GM23338 (cell line): Measurements from ENCODE around the gene PDGFRB.

ENCODE experiments used
- CREB1 ChIP-seq: fragments of 250-450 bp; sonication (Bioruptor Pico); IDR thresholded peaks from 2 replicates; pipeline ENCODE4 v1.5.0; 2020; ENCODE audit warnings: low read depth, mild to moderate bottlenecking, moderate library complexity
- CTCF ChIP-seq, 2 experiments: fragments of 200-600 bp in 1 of 2; sonication (generic) in 1 of 2; conservative IDR thresholded peaks; 2 replicates each; pipeline versions ENCODE4 v1.5.1 to v1.6.1; 2016 to 2017; ENCODE audit warnings: antibody characterized with exemption in 2 of 2, low read depth in 2 of 2, mild to moderate bottlenecking in 2 of 2, moderate library complexity in 1 of 2
- EZH2 ChIP-seq: fragments of 200-600 bp; sonication (generic); IDR thresholded peaks from one replicate; pipeline ENCODE4 v1.8.0; 2017; ENCODE audit warnings: antibody characterized with exemption, mild to moderate bottlenecking, low read depth; ENCODE audit not compliant: unreplicated experiment
- EZH2phosphoT487 ChIP-seq: fragments of 200-600 bp; sonication (generic); IDR thresholded peaks from one replicate; pipeline ENCODE4 v1.8.1; 2018; ENCODE audit warnings: antibody characterized with exemption; ENCODE audit not compliant: unreplicated experiment
- POLR2AphosphoS5 ChIP-seq: IDR thresholded peaks from 2 replicates; pipeline ENCODE4 v1.6.1; 2016; ENCODE audit warnings: antibody characterized with exemption, low read depth
- REST ChIP-seq: IDR thresholded peaks from one replicate; pipeline ENCODE4 v1.6.1; 2018; ENCODE audit warnings: antibody characterized with exemption; ENCODE audit not compliant: unreplicated experiment
- ZNF331 ChIP-seq: fragments of 250-450 bp; sonication (Bioruptor Pico); IDR thresholded peaks from 2 replicates; pipeline ENCODE4 v1.5.0; 2020; ENCODE audit warnings: low read depth, mild to moderate bottlenecking, moderate library complexity
- ZNF462 ChIP-seq: fragments of 250-450 bp; sonication (Bioruptor Pico); IDR thresholded peaks from 2 replicates; pipeline ENCODE4 v1.5.0; 2020; ENCODE audit warnings: mild to moderate bottlenecking, moderate library complexity

- TF ChIP-seq CTCF (conservative IDR thresholded peaks at IDR 0.05; ENCODE audit: low read depth in 2 of 2): no peak
- no peak for TF ChIP-seq EZH2phosphoT487
- no peak for TF ChIP-seq CREB1 (CRISPR knock-in tag)
- no peak for TF ChIP-seq ZNF462 (CRISPR knock-in tag)
- TF ChIP-seq EZH2: no peak
- TF ChIP-seq POLR2AphosphoS5: no peak
- no peak for TF ChIP-seq REST
- TF ChIP-seq ZNF331: no peak
Observed at GRCh38 chr5:150188146-150188842, 32.6 kb upstream of the PDGFRB start.
